Suprapubic skin (tissue), 4 donors: ENCODE results near the gene MED13L.

ENCODE experiments used
- CTCF ChIP-seq, 2 donors: fragments of 200-600 bp in 1 of 2; fragments of 450-650 bp in 1 of 2; sonication (generic) in 1 of 2; IDR thresholded peaks; one replicate each; pipeline ENCODE4 v1.5.1; 2016 to 2019; ENCODE audit warnings: antibody characterized with exemption in 2 of 2, mild to moderate bottlenecking in 1 of 2, moderate library complexity in 1 of 2
- EP300 ChIP-seq: sonication (generic); formaldehyde crosslinking; IDR thresholded peaks from one replicate; pipeline ENCODE4 v1.6.1; 2017; ENCODE audit warnings: antibody characterized with exemption
- POLR2A ChIP-seq, 2 donors: fragments of 450-650 bp; IDR thresholded peaks; one replicate each; pipeline ENCODE4 v1.6.1; 2017; ENCODE audit warnings: antibody characterized with exemption in 2 of 2, mild to moderate bottlenecking in 2 of 2, moderate library complexity in 2 of 2
- POLR2AphosphoS5 ChIP-seq, 3 donors: sonication (generic); formaldehyde crosslinking; IDR thresholded peaks; one replicate each; pipeline ENCODE4 v1.6.1; 2017; ENCODE audit warnings: antibody characterized with exemption in 3 of 3

DNA sequence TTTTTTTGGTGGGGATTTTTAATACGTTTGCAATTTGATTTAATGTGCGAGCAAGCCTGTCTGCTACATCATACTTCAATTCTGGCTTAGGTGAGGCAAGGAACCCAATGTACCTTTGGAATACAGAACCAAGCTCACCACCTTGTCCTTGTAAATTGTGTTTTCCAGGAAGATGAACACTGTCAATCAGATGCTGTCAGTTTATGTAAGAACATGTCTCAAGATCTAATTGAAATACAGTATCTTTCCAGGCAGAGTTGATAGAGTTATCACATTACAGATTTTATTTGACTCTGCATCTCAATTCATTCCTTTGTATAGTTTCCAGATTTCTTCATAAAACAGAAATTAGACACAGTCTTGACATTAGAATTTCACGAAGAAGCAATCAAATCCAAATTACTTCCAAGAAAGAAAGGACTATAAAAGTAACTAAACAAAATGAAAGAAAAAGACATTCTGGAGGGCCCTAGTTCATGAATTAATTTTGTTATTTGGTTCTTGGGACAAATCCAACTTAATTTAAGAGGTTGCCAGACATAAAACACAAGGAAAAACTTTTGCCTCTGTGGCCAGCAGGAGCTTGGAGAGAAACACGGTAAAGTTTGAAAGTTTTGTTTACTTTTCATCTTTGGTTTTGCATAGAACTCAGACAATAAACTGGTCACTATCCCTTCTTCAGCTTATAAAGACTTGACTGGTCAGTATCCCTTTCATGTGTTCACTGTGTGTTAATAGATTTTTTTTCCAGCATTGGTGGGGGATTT, 16.4 kb upstream of the MED13L start:
- TF ChIP-seq CTCF (IDR thresholded peaks at IDR 0.05) = no peak
- no peak for TF ChIP-seq EP300
- TF ChIP-seq POLR2A (IDR thresholded peaks at IDR 0.05) = no peak
- no peak for TF ChIP-seq POLR2AphosphoS5 (IDR thresholded peaks at IDR 0.05)
